ENCODE measurements around the gene UFC1.

DNA sequence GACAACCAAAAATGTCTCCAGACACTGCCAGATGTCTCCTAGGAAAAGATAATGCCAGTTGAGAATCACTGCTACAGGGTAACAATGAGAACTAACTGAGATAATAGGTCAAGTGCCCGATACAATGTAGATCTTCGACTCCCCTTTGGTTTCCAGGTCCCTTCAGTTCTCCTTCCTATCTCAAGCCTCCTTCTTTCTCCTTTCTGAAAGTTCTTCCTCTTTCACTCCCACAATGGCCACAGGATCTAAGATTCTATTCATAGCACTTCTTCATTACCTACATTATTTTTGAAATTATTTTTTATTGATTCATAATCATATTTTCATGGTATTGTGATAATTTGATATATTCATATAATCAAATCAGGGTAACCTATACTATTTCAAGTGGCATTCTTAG lies 42.3 kb upstream of the UFC1 start:
- TF ChIP-seq EZH2 (IDR thresholded peaks at IDR 0.05) (no peak), POLR2AphosphoS5 (IDR thresholded peaks at IDR 0.05; ENCODE audit: borderline replicate concordance, low read depth, low read length) (no peak), FOXP2 (optimal IDR thresholded peaks at IDR 0.05; ENCODE audit: control extremely low read depth, extremely low read length, insufficient read depth) (no peak)

All from SK-N-MC (cell line).